LoVo (cell line): ENCODE results near the gene LCE3B.
"Not testable (repeated sequence)": the region's sequence is repeated elsewhere in the genome, so short reads cannot be mapped to it uniquely, and the experiment has no call there.

Experiments used
- DNase-seq: peaks from one replicate; pipeline ENCODE4 v3.0.0-alpha.2; 2016; ENCODE audit warnings: low spot score

The LCE3B gene

GRCh38 chr1:152613511-152613910 is at the start of gene LCE3B:
Gene LCE3B, plus strand, starts transcription at chr1:152613811. Its CDS starts 0 bp downstream, at chr1:152613811.
- DNase-seq: no peak

- DNase-seq: no peak
Observed at GRCh38 chr1:152565115-152565514, 48.5 kb upstream of the LCE3B start.

DNA sequence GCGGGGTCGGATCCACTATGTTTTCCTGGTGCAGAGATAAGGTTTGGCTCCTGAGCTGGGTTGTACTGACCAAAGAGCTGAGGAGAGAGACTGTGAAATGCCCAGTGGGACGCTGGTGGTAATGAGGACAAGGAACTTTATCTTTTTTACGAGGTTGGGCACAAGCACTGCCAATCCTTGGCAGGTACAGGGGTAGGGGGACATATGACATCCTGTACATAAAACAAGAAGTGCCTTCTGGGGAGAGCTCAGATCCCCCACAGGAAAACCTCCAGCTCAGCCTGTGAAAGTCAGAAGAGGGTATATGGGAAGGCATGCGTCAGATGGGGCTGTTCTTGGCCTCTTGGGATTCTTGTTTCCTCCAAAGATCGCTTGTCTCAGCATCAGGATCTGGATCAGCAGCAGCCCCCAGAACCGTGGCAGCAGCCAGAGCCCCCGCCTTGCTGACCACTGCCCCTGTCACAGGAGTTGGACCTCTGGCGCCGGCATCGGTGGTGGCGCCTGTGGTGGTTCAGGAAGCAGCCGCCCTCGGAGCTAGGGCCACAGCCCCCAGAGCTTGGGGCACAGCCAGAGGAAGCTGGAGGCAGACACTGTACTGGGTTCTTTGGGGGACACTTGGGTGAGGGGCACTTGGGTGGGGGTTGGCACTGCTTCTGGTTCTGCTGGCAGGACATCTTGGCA is 47.9 kb upstream of the LCE3B start:
- DNase-seq: no peak

- DNase-seq: no peak
Observed at GRCh38 chr1:152566681-152567080, 46.9 kb upstream of the LCE3B start, which contains the start of gene LCE3E. Gene LCE3E, minus strand, starts transcription at chr1:152566780. Its CDS starts 572 bp downstream, at chr1:152566208.

- no peak for DNase-seq
Observed at GRCh38 chr1:152577168-152577567, 36.4 kb upstream of the LCE3B start.

DNA sequence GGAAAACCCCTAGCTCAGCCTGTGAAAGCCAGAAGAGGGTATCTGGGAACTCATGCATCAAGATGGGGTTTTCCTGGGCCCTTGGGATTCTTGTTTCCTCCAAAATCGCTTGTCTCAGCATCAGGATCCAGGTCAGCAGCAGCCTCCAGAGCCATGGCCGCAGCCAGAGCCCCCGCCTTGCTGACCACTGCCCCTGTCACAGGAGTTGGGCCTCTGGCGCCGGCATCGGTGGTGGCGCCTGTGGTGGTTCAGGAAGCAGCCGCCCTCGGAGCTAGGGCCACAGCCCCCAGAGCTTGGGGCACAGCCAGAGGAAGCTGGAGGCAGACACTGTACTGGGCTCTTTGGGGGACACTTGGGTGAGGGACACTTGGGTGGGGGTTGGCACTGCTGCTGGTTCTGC is 34.1 kb upstream of the LCE3B start:
- not testable (repeated sequence) for DNase-seq

DNA sequence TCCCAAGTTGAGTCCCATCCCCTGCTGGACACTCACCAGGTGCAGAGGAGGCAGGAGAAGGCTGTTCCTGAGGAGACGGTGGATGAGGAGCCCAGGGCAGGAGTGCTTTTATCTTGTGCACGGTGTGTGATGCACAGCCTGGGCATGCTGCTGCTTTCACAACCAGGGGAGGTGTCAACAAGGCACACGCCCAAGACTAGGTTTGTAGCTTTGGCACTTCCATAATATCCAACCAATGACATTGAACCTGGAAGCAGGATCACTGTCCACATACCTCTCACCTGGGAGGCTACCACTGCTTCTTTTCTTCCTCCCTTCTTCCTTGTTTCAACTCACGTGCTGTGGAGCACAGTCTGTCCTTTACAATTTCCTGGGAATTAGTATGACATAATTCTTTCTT is 33.2 kb upstream of the LCE3B start, which contains the start of gene LCE3D:
Gene LCE3D, minus strand, starts transcription at position 84 of the 400 bp plus-strand sequence. CDS start 580 bp downstream, outside the sequence.
- no peak for DNase-seq

GRCh38 chr1:152582647-152583046 is 31.0 kb upstream of the LCE3B start:
- no peak for DNase-seq

- no peak for DNase-seq
Observed at GRCh38 chr1:152585586-152585985, 28.0 kb upstream of the LCE3B start.

GRCh38 chr1:152596986-152597385 is 16.6 kb upstream of the LCE3B start:
- no peak for DNase-seq

DNA sequence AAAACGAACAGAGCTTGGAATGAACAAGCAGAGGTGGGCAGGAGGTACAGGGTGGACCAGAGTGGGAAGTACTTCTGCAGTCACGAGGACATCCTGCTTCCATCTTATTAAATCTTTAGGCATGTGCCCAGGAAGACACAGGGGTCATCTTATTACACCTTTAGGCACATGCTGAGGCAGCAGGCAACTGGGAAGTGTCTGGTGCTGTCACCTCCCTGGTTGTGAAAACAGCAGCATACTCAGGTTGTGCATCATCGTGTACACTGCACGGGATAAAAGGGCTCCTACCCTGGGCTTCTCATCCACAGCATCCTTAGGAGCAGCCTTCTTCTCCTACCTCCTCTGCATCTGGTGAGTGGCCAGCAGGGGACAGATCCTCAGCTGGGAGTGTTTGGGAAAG is 13.7 kb upstream of the LCE3B start, which contains the start of gene LCE3C:
Gene LCE3C, plus strand, starts transcription at position 301 of the 400 bp plus-strand sequence. CDS start 498 bp downstream, outside the sequence.
- DNase-seq: no peak

DNA sequence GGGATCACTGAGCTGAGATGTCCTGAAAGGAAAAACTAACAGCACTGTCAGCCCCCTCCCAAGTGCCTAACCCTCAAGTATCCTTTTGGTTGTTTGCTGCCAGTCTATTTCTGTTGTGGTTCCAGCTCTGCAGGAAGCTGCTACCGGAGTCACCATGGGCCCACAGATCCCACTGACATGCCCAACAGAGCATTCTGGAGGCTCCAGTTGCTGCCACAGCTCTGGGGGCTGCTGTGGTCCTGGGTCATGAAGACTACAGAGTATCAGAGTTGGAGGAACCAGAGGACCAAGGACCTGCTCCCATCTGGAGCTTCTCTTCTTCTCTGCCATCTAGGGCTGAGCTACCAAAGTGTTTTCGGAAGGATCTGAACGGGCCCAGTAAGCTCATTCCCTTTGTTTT is 8.4 kb downstream of the LCE3B start:
- no peak for DNase-seq

GRCh38 chr1:152622803-152623202 is 9.2 kb downstream of the LCE3B start, which contains the start of gene LCE3A:
Gene LCE3A, minus strand, starts transcription at chr1:152623103. Its CDS starts 0 bp downstream, at chr1:152623103.
- no peak for DNase-seq

GRCh38 chr1:152623203-152623844 is 9.7 kb downstream of the LCE3B start:
- no peak for DNase-seq

GRCh38 chr1:152626744-152627143 is 13.1 kb downstream of the LCE3B start:
- DNase-seq: no peak

GRCh38 chr1:152630596-152630995 is 17.0 kb downstream of the LCE3B start:
- no peak for DNase-seq

DNA sequence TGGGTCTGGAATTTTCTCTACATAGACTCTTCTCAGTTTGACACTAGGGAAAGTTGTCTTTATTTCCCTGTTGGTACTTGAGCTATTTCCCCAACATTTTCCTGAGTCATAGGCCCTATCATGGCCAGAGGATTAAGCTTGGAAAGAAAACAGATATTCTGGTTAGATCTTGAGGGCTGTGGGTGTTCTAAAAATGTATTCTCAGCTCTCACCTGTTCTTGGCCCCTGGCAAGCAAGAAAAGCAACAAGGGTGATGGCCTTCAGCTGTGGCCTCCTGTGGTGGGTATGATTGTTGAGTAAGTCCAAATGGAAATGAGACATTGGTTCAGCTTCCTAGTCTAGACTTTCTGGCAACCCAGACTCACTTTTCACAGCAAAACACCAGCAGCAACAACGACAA is 26.7 kb downstream of the LCE3B start:
- no peak for DNase-seq

GRCh38 chr1:152643945-152644344 is 30.3 kb downstream of the LCE3B start:
- no peak for DNase-seq

- DNase-seq: no peak
Observed at GRCh38 chr1:152645146-152645545, 31.5 kb downstream of the LCE3B start.

- DNase-seq: no peak
Observed at GRCh38 chr1:152646656-152647055, 33.0 kb downstream of the LCE3B start.

DNA sequence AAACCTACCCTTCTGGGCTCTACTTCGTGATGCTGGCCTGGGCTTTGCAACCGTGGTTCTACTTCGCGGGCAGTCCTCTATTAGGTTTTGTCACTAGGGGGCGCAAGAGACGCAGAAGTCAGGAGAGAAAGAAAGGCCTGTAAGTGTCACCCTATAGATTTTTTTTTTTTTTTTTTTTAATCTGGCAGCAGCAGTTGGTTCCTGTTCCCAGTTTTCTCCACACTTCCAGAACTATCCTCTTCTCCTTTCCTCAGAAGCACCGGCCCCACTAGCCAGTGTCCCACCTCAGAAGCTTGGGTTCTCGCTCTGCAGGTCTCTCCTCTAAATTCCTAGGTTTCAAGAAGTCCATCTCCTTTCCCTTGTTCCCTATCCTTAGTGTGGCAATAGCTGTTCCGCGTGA is 40.5 kb downstream of the LCE3B start:
- DNase-seq: peak; percentile 43

DNA sequence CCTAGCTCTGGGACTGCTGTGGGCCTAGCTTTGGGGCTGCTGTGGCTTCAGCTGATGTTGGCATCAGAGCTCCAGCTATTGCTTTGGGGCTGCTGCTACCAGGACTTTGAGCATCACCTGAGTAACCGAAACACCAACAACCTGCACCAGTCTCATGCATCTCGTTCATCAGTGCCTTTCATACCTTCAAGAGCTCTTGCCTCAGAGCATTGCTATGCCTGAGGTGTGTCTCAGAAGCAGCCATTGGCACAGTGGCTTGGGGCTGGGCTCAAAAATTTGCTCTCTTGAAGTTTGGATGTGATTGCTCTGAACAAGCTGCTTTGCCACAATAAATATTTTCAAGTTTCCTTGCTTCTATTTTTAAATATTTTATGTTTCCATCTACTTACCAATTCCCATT is 42.8 kb downstream of the LCE3B start:
- DNase-seq: no peak

DNA sequence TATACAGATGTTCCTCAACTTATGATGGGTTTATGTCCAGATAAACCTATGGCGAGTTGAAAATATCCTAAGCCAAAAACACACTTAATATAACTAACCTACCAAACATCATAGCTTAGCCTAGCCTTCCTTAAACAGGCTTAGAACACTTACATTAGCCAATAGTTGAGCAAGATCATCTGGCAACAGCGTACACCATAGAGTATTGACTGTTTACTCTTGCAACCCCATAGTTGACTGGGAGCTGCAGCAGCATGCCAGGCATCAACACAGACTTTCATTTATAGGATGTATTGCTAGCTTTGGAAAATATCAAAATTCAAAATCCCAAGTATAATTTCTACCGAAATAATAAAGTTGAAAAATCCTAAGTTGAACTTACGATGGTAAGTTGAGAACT is 44.1 kb downstream of the LCE3B start:
- no peak for DNase-seq
